OCI-LY3 (cell line): Measurements from ENCODE around the gene COA7.

Source experiments
- H2AFZ ChIP-seq: fragments of 200-600, 300-600 bp; shearing (Covaris generic); 2 replicates; pipeline ENCODE4 v1.6.0; 2014; ENCODE audit warnings: antibody characterized with exemption, low read depth, low read length
- H3K27ac ChIP-seq: fragments of 200-600, 300-600 bp; sonication (generic); 2 replicates; pipeline ENCODE4 v1.5.1; 2014; ENCODE audit warnings: mild to moderate bottlenecking, low read length, moderate library complexity, mixed read lengths
- H3K27me3 ChIP-seq: fragments of 200-600, 300-600 bp; sonication (generic); 2 replicates; pipeline ENCODE4 v1.6.1; 2014; ENCODE audit warnings: low read depth, low read length, mixed read lengths
- H3K36me3 ChIP-seq: fragments of 200-600, 300-600 bp; sonication (generic); replicated peaks from 2 replicates; pipeline ENCODE3; 2014; ENCODE audit warnings: low read depth, low read length, mixed read lengths
- H3K4me1 ChIP-seq: fragments of 300-600, 200-600 bp; sonication (generic); 2 replicates; pipeline ENCODE4 v1.6.1; 2014; ENCODE audit warnings: low read length, mixed read lengths
- H3K4me2 ChIP-seq: fragments of 200-600, 300-600 bp; sonication (generic); 2 replicates; pipeline ENCODE4 v1.6.1; 2014; ENCODE audit warnings: low read length, mixed read lengths
- H3K4me3 ChIP-seq: fragments of 300-600, 200-600 bp; sonication (generic); 2 replicates; pipeline ENCODE4 v1.5.1; 2014; ENCODE audit warnings: antibody characterized with exemption, mild to moderate bottlenecking, low read length, moderate library complexity
- H3K79me2 ChIP-seq: fragments of 300-600, 200-600 bp; shearing (Covaris generic); 2 replicates; pipeline ENCODE4 v1.6.1; 2014; ENCODE audit warnings: mild to moderate bottlenecking, low read length, mixed read lengths
- H3K9ac ChIP-seq: fragments of 300-600, 200-600 bp; shearing (Covaris generic); 2 replicates; pipeline ENCODE4 v1.6.0; 2014; ENCODE audit warnings: mild to moderate bottlenecking, low read length, moderate library complexity
- H3K9me3 ChIP-seq: fragments of 200-600, 300-600 bp; shearing (Covaris generic); 2 replicates; pipeline ENCODE4 v1.6.1; 2014; ENCODE audit warnings: low read length, mixed read lengths; ENCODE audit not compliant: insufficient read depth
- H4K20me1 ChIP-seq: fragments of 200-600, 300-600 bp; sonication (generic); 2 replicates; pipeline ENCODE4 v1.6.1; 2016; ENCODE audit warnings: low read length, mixed read lengths; ENCODE audit not compliant: insufficient read depth
- CTCF ChIP-seq: fragments of 200-600, 300-600 bp; sonication (generic); IDR thresholded peaks from 2 replicates; pipeline ENCODE4 v1.5.1; 2014; ENCODE audit warnings: antibody characterized with exemption, low read length, low read depth
- EZH2phosphoT487 ChIP-seq: fragments of 200-600 bp; shearing (Covaris generic); IDR thresholded peaks from 2 replicates; pipeline ENCODE4 v1.6.1; 2018; ENCODE audit warnings: antibody characterized with exemption, mixed run types, low read depth

Gene COA7

GRCh38 chr1:52669696-52670095, 28.5 kb downstream of the COA7 start:
- Histone ChIP-seq H3K79me2 (no peaks in the 10 kb centered on the region), H2AFZ (no peak overlapping the region), H4K20me1 (no peaks in the 10 kb centered on the region), H3K9ac (no peak overlapping the region), H3K9me3 (no peaks in the 10 kb centered on the region), H3K27ac (no peak overlapping the region), H3K4me3 (no peak overlapping the region), H3K36me3 (no peaks in the 10 kb centered on the region), H3K4me2 (no peak overlapping the region), H3K4me1 (peaks cover 15% of the 10 kb centered on the region), H3K27me3 (no peaks in the 10 kb centered on the region)
- TF ChIP-seq CTCF (no peak), EZH2phosphoT487 (no peak)

- Histone ChIP-seq H4K20me1 (no peaks in the 10 kb centered on the region), H3K79me2 (no peaks in the 10 kb centered on the region), H3K4me2 (no peak overlapping the region), H3K4me3 (no peak overlapping the region), H3K36me3 (no peaks in the 10 kb centered on the region), H3K27ac (no peak overlapping the region), H3K27me3 (no peaks in the 10 kb centered on the region), H3K9ac (no peak overlapping the region), H2AFZ (no peak overlapping the region), H3K4me1 (peaks cover 11% of the 10 kb centered on the region; the same call in 1 of the 2 replicates), H3K9me3 (no peaks in the 10 kb centered on the region)
- TF ChIP-seq CTCF: no peak
- TF ChIP-seq EZH2phosphoT487: no peak
These were observed 29.4 kb downstream of the COA7 start for GRCh38 chr1:52668711-52669110.

GRCh38 chr1:52667984-52668383, 30.2 kb downstream of the COA7 start:
- H3K36me3 ChIP-seq: no peaks in the 10 kb centered on the region
- H3K27ac ChIP-seq: no peak overlapping the region
- no peak overlapping the region for H3K4me3 ChIP-seq
- no peaks in the 10 kb centered on the region for H3K79me2 ChIP-seq
- H3K27me3 ChIP-seq: no peaks in the 10 kb centered on the region
- no peak overlapping the region for H2AFZ ChIP-seq
- no peaks in the 10 kb centered on the region for H3K9me3 ChIP-seq
- TF ChIP-seq EZH2phosphoT487 (no peak), CTCF (no peak)
- H3K4me1 ChIP-seq: peaks cover 11% of the 10 kb centered on the region; the same call in 1 of the 2 replicates
- H3K4me2 ChIP-seq: no peak overlapping the region
- no peaks in the 10 kb centered on the region for H4K20me1 ChIP-seq
- H3K9ac ChIP-seq: no peak overlapping the region

GRCh38 chr1:52667290-52667689, 30.9 kb downstream of the COA7 start:
- peaks cover 11% of the 10 kb centered on the region; the same call in 1 of the 2 replicates for H3K4me1 ChIP-seq
- H2AFZ ChIP-seq: no peak overlapping the region
- H3K27ac ChIP-seq: no peak overlapping the region
- no peaks in the 10 kb centered on the region for H3K79me2 ChIP-seq
- TF ChIP-seq CTCF (no peak), EZH2phosphoT487 (no peak)
- no peaks in the 10 kb centered on the region for H4K20me1 ChIP-seq
- no peaks in the 10 kb centered on the region for H3K9me3 ChIP-seq
- H3K4me2 ChIP-seq: no peak overlapping the region
- no peaks in the 10 kb centered on the region for H3K27me3 ChIP-seq
- H3K9ac ChIP-seq: no peak overlapping the region
- H3K4me3 ChIP-seq: no peak overlapping the region
- H3K36me3 ChIP-seq: no peaks in the 10 kb centered on the region
